Hypothalamus (tissue), 51 donors: ENCODE results near the gene NDE1.

Source experiments
- DNase-seq, 51 donors: peaks; one replicate each; lab custom pipeline; 2025; lab: John Stamatoyannopoulos, UW

NDE1 gene

DNA sequence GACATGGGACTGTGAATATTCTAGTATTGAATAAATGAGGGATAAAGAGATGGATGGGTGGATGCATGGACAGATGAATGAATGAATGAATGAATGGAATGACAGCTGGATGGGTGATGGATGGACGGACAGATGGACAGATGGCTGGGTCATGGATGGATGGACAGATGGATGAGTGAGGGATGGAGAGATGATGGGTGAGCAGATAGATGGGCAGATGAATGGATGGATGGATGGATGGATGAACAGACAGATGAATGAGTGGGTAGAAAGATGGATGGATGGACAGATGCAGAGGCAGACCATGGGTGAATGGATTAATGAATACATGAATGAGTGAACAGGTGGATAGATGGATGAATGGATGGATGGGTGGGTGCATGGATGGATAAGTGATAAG lies 110.1 kb downstream of the NDE1 start:
- DNase-seq = no peak

DNA sequence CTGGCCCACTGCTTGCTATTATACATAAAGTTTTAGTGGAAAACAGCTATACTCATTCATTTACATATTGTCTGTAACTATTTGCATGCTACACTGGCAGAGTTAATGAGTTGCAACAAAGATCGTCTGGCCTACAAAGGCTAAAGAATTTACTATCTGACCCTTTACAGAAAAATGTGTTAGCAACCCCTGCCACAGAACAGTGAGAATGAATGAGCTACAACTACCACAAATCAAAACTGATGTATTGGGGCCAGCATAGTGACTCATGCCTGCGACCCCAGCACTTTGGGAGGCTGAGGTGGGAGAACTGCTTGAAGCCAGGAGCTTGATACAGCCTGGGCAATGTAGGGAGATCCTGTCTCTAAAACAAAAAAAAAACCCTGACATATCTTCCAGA lies 114.1 kb downstream of the NDE1 start:
- no peak for DNase-seq

GRCh38 chr16:15765116-15765515 lies 115.1 kb downstream of the NDE1 start:
- DNase-seq = no peak

DNA sequence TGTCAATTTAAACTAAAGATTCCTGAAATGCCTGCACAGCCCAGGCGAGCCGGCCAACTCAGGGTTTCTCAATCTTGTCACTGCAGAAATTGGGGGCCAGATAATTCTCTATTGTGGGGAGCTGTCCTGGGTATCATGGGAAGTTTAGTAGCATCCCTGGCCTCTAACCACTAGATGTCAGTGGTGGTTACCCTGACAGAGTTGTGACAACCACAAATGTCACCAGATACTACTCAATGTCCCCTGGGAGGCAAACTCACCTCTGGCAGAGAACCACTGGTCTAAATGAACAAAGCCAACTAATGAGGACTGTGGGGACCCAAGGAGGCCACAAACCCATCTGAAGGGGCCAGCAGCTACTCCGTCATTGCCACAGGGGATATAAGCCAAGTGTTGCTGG lies 115.8 kb downstream of the NDE1 start:
- peak in 15 of 51 donors; percentile 0 to 28 (median 8) for DNase-seq

DNA sequence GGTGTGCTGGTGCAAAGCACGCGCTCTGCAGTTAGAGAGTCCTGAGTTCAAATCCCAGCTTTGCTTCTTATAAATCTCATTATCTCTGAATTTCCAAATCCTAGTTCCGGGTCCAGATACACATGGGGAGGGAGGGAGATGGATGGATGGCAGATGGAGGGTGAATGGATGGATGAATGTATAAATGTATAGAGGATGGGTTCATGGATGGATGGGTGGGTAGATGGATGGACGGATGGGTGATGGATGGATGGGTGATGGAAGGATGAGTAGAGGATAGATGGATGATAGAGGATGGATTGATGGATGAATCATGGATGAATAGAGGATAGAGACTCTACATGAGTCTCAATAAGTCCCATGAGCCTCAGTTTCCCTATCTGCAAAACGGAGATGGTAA lies 116.9 kb downstream of the NDE1 start:
- no peak for DNase-seq

- no peak for DNase-seq
Observed at GRCh38 chr16:15768201-15768600, 118.2 kb downstream of the NDE1 start.

DNA sequence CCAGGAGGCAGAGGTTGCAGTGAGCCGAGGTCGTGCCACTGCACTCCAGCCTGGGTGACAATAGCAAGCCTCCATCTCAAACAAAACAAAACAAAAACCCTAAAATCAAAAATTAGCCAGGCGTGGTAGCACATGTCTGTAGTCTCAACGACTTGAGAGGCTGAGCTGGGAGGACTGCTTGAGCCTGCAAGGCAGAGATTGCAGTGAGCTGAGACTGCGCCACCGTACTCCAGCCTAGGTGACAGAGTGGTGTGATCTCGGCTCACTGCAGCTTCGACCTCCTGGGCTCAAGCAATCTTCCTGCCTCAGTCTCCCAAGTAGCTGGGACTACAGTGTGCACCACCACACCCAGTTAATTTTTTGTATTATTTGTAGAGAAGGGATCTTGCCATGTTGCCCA lies 119.2 kb downstream of the NDE1 start:
- DNase-seq = no peak

GRCh38 chr16:15770107-15770506 lies 120.1 kb downstream of the NDE1 start:
- DNase-seq = no peak

- DNase-seq = no peak
Observed at GRCh38 chr16:15770512-15770911, 120.5 kb downstream of the NDE1 start.

- DNase-seq = no peak
Observed at GRCh38 chr16:15771694-15772093, 121.6 kb downstream of the NDE1 start.

DNA sequence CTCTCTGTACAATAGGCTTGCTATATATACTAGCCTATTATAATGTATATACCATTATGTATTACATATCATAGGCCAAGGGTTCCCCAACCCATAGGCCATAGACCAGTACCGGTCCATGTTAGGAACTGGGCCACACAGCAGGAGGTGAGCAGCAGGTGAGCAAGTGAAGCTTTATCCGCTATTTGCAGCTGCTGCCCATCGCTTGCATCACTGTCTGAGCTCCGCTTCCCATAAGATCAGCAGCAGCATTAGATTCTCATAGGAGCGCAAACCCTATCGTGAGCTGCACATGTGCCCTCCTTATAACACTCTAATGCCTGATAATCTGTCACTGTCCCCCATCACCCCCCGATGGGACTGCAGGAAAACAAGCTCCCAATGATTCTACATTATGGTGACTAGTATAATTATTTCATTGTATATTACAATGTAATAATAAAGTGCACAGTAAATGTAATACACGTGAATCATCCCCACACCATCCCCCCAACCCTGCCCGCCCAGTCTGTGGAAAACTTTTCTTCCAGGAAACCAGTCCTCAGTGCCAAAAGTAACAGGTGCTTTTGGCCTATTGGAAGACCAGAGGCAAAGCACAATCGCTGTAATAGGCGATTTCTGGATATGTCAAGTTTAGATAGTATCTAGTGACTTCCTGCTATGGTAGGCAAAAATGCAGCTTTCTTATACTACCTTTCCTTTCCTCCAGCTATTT lies 122.7 kb downstream of the NDE1 start:
- no peak for DNase-seq

DNA sequence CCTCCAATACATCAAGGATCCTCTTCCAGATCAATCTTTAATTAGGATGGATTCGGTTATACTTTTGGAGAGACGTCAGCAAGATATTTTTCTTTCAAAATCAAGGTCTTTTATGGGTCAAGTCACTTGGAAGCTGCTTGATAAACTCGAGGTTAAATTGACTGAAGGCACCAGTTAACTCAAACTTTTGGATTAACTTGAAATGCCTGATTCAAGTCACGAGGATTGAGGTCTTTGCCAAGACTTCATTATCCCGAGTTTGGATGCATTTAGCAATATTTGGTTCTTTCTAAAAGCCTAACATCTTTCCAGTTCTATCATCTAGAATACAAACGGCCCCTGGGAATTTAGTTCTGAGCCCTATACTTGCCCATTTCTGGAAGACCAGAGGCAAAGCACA lies 123.9 kb downstream of the NDE1 start:
- DNase-seq = no peak

- DNase-seq = no peak
Observed at GRCh38 chr16:15775209-15775608, 125.2 kb downstream of the NDE1 start.

DNA sequence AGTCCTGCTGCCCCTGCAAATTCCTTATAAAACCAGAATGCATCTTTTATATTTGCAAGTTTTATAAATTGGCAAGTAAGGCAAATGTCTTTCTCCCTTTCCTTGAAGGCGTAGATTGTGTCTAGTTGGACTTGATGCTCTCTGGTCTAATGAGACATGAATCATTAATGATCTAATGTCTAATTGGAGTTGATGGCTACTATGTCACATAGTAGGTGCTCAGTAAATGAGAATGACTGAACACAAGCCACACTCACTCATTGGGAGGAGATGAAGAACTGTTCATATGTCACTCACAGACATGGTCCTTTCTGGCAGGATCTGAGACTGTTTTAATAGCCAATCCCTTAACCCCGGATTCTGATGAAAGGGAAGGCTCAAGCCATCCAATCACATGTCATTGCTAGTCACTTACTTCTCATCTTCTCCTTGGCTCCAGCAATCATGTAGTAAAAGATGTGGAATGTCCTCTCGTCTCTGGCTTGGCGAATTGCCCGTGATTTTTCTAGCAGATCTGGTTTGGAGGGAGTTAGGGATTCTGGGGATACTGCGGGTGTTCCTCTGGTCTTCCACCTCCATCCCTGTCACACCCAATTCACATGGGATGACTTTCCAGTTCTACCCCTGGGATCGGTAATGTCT lies 125.7 kb downstream of the NDE1 start:
- no peak for DNase-seq
